Fibroblast of skin of right biceps (primary cell): Measurements from ENCODE around the gene ZNF587B.
"Not testable (repeated sequence)": the region's sequence is repeated elsewhere in the genome, so short reads cannot be mapped to it uniquely, and the experiment has no call there.

ENCODE experiments used
- DNase-seq: peaks from one replicate; pipeline ENCODE4 v3.0.0-alpha.2; 2013

The ZNF587B gene

DNA sequence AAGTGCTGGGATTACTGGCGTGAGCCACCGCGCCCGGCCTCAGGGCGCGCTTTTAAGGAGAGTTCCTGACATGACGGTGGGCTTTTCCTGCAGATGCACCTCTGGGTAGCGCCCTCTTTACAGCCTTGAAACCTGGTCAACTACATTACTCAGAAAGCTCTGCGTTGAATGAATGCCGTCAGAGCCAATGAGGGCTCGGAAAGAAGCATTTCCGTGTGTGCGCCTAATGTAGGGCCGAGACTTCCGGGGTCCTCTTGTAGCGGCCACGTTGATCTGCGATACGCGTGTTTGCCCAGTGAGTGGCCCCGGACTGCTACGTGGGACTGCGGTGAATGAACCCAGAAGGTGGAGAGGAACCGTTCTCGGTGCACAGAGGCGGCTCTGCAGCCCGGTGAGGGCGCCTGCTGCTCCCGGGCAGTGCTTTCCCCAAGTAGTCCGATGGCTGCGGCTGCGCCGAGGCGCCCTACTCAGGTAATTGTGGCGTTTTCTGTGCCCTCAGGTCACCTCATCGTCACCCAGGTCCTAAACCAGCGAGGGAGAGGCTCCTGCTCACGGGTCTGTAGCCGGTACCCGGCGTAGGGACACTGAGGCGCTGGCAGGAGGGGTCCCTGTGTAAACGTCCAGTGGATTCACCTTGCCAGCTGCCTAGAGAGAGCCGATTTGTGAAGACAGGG is 10.5 kb upstream of the ZNF587B start:
- DNase-seq: peak; percentile 95

DNA sequence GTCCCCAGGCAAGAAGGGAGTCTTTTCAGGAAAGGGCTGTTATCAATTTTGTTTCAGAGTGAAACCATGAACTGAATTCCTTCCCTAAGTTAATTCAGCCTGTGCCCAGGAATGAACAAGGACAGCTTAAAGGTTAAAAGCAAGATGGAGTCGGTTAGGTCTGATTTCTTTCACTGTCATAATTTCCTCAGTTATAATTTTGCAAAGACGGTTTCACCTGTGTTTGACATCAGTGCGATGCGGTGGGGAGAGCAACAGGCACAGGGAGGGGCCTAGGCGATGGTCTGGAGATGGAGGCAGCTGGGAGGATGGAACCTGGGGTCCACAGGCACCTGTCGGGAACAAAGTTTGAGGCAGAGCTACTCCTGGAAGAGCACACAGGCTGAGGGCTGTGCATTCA is 9.5 kb upstream of the ZNF587B start:
- DNase-seq: no peak

DNA sequence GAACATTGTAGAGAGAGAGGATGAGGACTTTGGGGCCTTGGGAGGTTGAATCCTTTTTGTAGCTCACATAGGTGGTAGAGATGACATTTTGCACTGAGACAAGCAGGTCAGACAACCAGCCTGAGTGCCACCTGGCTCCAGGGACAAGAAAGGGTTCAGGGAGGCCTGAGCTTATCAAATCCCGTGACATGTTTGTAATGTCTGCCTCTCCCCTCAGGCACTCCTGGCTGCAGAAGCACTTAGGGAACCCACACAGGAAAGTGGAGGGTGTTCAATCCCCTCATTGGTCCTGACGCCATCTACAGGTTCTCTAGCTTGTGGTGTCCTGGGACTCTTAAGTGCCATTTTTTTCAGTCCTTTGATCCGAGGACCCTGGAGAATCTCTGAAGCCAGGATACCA is 9.0 kb upstream of the ZNF587B start:
- DNase-seq: not testable (repeated sequence)

DNA sequence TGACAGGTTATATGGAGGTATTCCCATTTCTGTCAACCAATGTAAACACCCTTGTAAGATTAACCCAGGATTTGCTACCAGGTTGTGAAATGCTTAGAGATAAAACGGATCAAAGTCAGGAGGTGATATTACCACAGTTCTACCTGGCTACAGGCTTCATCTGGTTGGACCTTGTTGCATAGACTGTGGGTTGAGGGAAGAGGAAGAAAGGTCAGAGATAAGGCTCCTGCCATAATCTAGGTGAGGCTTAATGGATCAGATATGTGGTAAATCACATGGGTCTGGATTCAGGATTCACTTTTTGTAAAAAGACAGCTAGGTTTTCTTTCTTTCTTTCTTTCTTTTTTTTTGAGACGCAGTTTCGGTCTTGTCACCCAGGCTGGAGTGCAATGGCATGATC is 8.6 kb upstream of the ZNF587B start:
- not testable (repeated sequence) for DNase-seq

DNA sequence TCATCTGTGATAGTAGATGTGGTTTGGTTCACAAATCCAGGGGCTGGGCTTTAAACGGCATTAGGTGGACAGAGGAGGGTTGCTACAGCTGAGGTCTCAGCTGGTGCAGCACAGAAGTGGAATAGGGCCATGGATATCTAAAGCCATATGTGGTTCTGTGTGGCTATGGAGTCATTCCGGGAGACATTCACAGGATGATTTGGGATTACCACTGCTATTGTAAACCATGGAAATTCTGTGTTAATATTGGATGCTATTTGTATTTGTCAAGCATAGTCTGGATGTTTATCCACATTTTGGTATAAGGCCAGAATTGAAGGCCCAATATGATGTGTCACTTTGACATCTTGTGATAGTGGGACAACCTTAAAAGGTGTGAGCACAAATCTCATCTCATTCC is 6.9 kb upstream of the ZNF587B start:
- DNase-seq: not testable (repeated sequence)

DNA sequence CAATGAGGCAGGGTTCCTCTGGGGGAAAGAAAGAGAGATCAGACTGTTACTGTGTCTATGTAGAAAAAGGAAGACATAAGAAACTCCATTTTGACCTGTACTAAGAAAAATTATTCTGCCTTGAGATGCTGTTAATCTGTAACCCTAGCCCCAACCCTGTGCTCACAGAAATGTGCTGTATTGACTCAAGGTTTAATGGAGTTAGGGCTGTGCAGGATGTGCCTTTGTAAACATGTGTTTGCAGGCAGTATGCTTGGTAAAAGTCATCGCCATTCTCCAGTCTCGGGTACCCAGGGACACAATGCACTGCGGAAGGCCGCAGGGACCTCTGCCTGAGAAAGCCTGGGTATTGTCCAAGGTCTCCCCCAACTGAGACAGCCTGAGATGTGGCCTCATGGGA is 6.5 kb upstream of the ZNF587B start:
- not testable (repeated sequence) for DNase-seq

DNA sequence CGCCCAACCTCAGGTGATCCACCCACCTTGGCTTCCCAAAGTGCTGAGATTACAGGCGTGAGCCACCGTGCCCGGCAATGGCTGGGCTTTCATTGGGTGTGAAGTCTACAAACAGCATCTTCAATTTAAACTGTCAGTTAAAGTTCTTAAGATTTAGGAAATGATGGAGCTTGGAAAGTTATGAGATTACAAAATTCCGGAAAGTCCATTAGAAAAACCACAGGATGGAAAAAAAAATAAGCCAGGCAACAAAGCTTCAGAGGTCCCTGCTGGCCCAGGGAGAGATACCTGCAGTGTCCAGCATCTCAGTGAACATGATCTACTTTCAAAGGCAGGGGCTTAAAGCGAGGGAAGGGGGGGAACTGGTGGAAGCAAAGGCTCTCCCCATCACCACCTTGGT is 4.6 kb upstream of the ZNF587B start:
- no peak for DNase-seq

DNA sequence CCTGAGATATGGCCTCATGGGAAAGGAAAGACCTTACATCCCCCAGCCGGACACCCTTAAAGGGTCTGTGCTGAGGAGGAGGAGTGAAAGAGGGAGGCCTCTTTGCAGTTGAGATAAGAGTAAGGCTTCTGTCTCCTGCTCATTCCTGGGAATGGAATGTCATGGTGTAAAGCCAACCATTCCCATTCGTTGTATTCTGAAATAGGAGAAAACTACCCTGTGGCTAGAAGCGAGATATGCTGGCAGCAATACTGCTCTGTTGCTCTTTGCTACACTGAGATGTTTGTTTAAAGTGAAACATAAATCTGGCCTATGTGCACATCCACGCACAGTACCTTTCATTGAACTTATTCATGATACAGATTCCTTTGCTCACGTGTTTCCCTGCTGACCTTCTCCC is 783 bp upstream of the ZNF587B start:
- no peak for DNase-seq

DNA sequence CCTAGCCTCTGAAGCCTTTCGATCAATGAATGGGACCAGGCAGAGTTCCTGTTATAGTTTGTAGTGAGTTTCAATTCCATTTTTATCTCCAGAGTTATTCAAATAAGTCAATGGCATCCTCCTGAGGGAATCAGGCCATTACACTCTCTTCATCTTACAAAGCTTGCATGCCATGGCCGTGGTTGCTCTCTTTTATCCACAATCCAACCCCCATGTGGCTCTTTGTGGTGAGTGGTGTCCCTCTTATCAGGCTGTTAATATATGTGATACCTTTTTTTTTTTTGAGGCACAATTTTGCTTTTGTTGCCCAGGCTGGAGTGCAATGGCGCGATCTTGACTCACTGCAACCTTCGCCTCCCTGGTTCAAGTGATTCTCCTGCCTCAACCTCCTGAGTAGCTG is 6.9 kb downstream of the ZNF587B start:
- not testable (repeated sequence) for DNase-seq

DNA sequence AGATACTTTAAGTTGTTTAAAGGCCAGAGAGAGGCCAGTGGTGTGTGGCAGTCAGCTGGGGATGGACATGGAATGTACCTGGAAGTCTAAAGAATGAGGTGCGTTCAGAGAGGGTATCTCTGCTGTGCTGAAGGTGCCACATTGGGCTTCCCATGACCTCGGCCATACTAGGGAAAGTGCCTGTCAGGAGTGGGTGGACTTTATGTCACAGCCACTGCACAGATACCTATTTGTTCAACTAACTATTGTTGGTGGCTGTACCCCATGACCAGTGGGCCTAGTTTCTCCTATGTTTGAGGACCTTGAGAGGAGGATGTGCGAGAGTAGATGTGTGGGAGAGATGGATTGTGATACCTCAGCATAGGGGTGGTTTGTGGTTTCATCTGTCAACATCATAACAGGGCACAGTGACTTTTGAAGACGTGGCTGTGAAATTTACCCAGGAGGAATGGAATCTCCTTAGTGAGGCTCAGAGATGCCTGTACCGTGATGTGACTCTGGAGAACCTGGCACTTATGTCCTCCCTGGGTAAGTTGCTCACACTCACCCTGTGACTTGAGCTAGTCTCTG is 8.6 kb downstream of the ZNF587B start:
- DNase-seq: not testable (repeated sequence)

DNA sequence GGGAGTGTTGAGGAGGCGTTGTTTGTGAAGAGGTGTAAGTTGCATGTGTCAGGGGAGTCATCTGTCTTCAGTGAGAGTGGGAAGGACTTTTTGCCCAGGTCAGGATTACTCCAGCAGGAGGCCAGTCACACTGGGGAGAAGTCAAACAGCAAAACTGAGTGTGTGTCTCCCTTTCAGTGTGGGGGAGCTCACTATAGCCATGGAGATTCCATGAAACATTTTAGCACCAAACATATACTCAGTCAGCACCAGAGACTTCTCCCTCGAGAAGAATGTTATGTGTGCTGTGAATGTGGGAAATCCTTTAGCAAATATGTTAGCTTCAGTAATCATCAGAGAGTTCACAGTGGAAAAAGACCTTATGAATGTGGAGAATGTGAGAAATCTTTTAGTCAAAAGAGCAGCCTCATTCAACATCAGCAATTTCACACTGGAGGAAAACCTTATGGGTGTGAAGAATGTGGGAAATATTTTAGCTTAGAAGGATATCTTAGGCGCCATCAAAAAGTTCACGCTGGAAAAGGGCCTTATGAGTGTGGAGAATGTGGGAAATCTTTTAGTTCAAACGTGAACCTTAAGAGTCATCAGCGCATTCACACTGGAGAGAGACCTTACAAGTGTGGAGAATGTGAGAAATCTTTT is 11.1 kb downstream of the ZNF587B start:
- no peak for DNase-seq

DNA sequence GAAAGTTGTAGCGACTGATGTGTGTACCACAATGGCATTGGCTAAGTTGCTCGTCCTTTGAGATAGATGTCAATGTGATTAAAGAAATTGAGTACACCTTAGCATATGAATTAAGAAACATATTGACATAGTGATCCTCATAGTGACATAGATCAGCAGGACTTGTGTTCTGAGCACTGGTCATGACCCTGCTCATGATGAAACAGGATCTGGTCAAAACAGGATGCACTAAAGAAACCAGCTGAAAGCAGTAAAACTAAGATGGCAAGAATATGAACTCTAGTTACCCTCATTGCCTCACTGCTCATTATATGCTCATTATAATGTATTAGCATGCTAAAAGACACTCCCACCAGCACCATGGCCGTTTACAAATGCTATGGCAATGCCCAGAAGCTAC is 17.1 kb downstream of the ZNF587B start:
- not testable (repeated sequence) for DNase-seq

DNA sequence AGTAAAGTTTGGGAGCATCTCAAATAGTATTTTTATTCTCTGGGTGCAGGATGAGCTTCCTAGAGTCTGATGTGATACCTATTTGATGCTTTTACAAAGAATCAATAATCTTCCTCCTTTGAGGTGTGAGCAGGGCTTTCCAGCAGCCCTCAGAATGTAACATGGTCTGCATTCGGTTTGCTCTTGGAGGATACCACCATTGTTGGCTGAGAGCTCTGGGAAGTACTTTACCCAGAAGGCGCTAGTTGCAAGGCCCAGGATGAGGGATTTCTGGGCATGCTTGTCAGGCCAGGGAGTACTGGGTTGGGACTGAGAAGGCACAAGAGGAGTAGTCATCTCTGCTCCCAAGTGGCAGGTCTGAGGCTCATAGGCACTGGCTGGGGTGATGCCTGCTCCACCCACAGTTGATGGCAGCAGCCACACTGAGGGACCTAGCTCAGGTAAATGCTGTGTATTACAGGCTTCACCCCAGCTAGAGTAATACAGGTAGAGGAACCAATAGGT is 19.1 kb downstream of the ZNF587B start:
- not testable (repeated sequence) for DNase-seq

DNA sequence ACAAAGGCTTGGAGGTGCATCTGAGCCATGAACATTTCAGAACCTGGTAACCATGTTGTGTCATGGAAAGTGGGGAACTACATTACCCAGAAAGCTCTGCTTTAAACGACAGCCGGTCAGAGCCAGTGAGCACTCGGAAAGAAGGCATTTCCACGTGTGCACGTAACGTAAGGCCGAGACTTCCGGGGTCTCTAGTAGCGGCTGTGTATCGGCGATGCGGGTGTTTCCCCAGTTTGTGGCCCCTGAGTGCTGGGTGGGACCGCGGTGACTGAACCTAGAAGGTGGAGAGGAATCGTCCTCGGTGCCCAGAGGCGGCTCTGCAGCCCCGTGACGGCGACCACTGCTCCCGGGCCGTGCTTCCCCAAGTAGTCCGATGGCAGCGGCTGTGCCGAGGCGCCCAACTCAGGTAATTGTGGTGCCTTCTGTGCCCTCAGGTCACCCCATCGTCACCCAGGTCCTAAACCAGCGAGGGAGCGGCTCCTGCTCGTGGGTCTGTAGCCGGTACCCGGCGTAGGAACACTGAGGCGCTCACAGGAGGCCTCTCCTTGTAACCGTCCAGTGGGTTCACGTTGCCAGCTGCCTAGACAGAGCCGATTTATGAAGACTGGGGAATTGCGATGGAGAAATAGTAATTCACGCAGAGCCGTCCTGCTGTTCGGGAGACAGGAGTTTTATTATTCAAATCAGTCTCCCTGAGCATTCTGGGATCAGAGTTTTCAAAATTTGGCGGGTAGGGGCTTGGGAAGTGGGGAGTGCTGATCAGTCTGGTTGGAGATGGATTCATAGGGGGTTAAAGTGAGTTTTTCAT is 19.8 kb downstream of the ZNF587B start, which contains the start of gene ZNF587:
ZNF587 (plus strand) TSS at position 194 of the 808 bp plus-strand sequence; CDS start at position 374, 180 bp downstream.
- peak; percentile 88 for DNase-seq

DNA sequence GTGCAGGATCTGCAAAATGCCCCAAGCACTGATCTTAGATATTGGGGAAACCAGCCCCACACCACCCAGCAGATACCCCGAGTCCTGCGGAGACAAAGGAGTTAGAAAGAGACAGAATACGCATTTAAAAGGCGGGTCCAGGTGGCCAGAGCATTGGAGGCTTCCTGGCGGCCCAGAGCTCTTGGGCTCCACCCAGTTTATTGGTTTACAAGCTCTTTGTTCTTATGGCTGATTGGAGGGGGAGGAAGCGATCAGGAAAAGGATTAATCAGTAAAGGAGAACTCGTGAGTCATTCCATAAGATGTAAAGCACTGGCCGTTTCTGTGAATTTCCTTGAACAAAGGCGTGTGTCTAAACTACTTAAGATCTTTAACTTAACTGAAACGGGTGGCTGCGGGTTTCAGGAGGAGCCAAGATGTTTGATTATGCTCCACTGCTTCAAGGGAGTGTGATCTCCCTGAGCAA is 20.5 kb downstream of the ZNF587B start:
- DNase-seq: peak; percentile 51

DNA sequence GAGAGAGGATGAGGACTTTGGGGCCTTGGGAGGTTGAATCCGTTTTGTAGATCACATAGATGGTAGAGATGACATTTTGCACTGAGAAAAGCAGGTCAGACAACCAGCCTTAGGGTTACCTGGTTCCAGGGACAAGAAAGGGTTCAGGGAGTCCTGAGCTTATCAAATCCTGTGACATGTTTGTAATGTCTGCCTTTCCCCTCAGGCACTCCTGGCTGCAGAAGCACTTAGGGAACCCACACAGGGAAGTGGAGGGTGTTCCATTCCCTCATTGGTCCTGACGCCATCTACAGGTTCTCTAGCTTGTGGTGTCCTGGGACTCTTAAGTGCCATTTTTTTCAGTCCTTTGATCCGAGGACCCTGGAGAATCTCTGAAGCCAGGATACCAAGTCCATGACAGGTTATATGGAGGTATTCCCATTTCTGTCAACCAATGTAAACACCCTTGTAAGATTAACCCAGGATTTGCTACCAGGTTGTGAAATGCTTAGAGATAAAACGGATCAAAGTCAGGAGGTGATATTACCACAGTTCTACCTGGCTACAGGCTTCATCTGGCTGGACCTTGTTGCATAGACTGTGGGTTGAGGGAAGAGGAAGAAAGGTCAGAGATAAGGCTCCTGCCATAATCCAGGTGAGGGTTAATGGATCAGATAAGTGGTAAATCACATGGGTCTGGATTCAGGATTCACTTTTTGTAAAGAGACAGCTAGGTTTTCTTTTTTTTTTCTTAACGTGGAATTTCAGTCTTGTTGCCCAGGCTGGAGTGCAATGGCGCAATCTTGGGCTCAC is 21.9 kb downstream of the ZNF587B start:
- not testable (repeated sequence) for DNase-seq

DNA sequence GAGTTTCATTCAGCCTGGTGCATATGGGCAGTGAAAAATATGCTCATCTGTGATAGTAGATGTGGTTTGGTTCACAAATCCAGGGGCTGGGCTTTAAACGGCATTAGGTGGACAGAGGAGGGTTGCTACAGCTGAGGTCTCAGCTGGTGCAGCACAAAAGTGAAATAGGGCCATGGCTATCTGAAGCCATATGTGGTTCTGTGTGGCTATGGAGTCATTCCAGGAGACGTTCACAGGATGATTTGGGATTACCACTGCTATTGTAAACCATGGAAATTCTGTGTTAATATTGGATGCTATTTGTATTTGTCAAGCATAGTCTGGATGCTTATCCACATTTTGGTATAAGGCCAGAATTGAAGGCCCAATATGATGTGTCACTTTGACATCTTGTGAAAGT is 24.0 kb downstream of the ZNF587B start:
- not testable (repeated sequence) for DNase-seq

DNA sequence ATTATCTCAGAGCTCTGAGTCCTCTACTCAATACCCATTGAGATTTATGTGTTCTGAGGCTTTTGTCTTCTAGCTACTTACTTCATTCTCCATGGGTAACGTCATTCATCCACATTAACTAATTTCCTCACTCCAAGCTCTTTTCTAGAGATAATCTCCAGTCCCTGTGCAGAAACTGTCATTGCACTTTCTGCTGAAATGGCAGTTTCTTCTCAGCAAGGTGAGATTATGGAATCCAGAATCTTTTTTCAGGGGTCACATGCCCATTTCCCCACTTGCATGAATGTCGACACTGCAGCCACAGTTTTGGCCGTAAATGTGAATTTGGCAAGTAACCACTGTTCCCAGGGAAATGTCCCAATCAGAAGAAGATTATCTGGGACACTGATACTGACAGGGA is 32.3 kb downstream of the ZNF587B start:
- not testable (repeated sequence) for DNase-seq

DNA sequence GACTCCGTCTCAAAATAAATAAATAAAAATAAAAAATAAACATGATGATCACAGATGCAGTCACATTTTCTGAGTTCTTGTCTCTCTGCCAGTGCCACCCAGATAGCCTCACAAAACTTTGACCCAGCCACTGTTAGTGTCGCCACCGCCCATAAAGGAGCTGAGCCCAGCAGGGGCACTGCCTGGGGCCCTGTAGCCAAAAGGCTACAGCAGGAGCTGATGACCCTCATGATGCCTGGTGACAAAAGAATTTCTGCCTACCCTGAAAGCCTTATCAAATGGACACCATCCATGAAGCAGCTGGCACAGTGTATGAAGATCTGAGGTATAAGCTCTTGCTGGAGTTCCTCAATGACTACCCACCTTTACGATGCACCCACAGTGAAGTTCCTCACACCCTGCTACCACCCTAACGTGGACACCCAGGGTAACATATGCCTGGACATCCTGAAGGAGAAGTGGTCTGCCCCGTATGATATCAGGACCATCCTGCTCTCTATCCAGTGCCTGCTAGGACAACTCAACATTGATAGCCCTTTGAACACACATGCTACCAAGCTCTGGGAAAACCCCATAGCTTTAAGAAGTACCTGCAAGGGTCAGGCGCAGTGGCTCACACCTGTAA is 37.9 kb downstream of the ZNF587B start:
- no peak for DNase-seq

DNA sequence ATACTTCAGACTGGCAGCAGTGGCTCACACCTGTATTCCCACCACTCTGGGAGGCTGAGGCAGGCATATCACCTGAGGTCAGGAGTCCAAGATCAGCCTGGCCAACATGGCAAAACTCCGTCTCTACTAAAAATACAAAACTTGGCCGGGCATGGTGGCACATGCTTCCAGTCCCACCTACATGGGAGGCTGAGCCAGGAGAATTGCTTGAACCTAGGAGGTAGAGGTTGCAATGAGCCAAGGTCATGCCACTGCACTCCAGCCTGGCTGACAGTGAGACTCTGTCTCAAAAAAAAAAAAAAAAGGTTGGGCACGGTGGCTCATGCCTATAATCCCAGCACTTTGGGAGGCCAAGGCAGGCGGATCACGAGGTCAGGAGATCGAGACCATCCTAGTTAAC is 39.6 kb downstream of the ZNF587B start:
- not testable (repeated sequence) for DNase-seq

DNA sequence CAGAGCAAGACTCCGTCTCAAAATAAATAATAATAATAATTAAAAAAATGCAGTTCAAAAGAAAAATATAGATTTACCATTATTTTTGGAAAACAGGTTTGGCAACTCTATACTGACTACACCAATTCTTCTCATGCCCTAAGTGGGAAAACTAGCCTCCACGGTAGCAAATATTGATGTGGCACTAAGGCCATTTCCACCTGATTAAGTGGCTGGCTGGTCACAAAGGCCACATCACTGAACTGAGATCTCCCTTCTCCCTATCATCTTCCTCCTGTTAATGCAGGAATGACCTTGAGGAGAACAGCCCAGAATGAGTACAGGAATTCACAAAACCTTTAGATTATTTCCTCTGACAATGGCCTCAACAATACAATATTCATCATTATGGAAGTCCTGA is 40.1 kb downstream of the ZNF587B start:
- DNase-seq: no peak

DNA sequence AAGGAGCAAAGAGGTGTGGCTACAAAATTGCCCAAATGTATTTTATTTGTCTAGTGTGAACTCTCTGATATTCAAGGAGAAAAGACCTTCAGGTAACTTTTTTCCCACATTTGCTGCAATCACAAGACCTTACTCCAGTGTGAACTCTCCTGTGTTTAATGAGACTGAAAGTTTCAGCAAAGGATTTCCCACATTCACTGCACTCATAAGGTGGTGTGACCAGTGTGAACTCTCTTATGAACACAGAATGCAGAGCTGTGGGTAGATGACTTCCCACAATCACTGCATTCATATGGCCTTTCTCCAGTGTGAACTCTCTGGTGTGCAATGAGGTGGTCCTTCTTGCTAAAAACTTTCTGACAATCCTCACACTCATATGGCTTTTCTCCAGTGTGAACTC is 42.4 kb downstream of the ZNF587B start:
- DNase-seq: peak; percentile 6
